Measurements from ENCODE around the gene SEC14L1.

GRCh38 chr17:77256710-77257109 is 115.9 kb downstream of the SEC14L1 start:
- TF ChIP-seq CTCF (IDR thresholded peaks at IDR 0.05) (no peak), POLR2AphosphoS5 (IDR thresholded peaks at IDR 0.05; ENCODE audit: insufficient read depth in 1 of 2, low read depth in 1 of 2) (no peak), POLR2A (IDR thresholded peaks at IDR 0.05) (no peak)
